ENCODE data around the gene FRY. TPM values are rescaled to one million over a fixed set of nuclear protein-coding genes. Genes with fewer than 3 reads are reported as not detected.

Gene FRY
- total RNA-seq, 1 donor from 2014 or later = 10.2 TPM

- no peak for ATAC-seq
Observed at GRCh38 chr13:32262619-32263018, 231.0 kb downstream of the FRY start.

- peak; percentile 38 for ATAC-seq
Observed at GRCh38 chr13:32264407-32264806, 232.8 kb downstream of the FRY start.

GRCh38 chr13:32265726-32266125, 234.2 kb downstream of the FRY start:
- no peak for ATAC-seq

GRCh38 chr13:32266130-32266529, 234.6 kb downstream of the FRY start:
- no peak for ATAC-seq

GRCh38 chr13:32267836-32268439, 236.4 kb downstream of the FRY start:
- peak; percentile 83 for ATAC-seq

GRCh38 chr13:32272021-32272683, 240.6 kb downstream of the FRY start:
- no peak for ATAC-seq

- ATAC-seq = no peak
Observed at GRCh38 chr13:32277839-32278238, 246.3 kb downstream of the FRY start.

GRCh38 chr13:32278426-32278825, 246.9 kb downstream of the FRY start:
- no peak for ATAC-seq

GRCh38 chr13:32281096-32281495, 249.5 kb downstream of the FRY start:
- no peak for ATAC-seq

GRCh38 chr13:32282096-32282711, 250.6 kb downstream of the FRY start:
- no peak for ATAC-seq

GRCh38 chr13:32284927-32285632, 253.5 kb downstream of the FRY start:
- ATAC-seq = no peak

- no peak for ATAC-seq
Observed at GRCh38 chr13:32285633-32285965, 254.0 kb downstream of the FRY start.

- ATAC-seq = no peak
Observed at GRCh38 chr13:32297206-32297605, 265.6 kb downstream of the FRY start.

GRCh38 chr13:32298695-32299094, 267.1 kb downstream of the FRY start:
- no peak for ATAC-seq

- no peak for ATAC-seq
Observed at GRCh38 chr13:32299893-32300292, 268.3 kb downstream of the FRY start.

GRCh38 chr13:32300406-32300805, 268.8 kb downstream of the FRY start:
- ATAC-seq = no peak

- ATAC-seq = no peak
Observed at GRCh38 chr13:32300920-32301319, 269.3 kb downstream of the FRY start.

GRCh38 chr13:32302461-32302860, 270.9 kb downstream of the FRY start:
- no peak for ATAC-seq

- no peak for ATAC-seq
Observed at GRCh38 chr13:32305646-32306045, 274.1 kb downstream of the FRY start.

GRCh38 chr13:32309312-32310133, 277.9 kb downstream of the FRY start:
- ATAC-seq = peak; percentile 28

GRCh38 chr13:32310134-32310706, 278.6 kb downstream of the FRY start:
- ATAC-seq = peak; percentile 53

GRCh38 chr13:32311188-32311897, 279.8 kb downstream of the FRY start:
- no peak for ATAC-seq
